Lung (tissue), 12 donors: ENCODE measurements around the gene CFAP61. TPM values are rescaled to one million over a fixed set of nuclear protein-coding genes. Genes with fewer than 3 reads are reported as not detected.

Source experiments
- ATAC-seq: fragments of 200-7000 bp; cut with Tn5 transposase; one replicate; pipeline ENCODE4 v1.9.1; 2020; ENCODE audit warnings: moderate number of reproducible peaks; ENCODE audit not compliant: insufficient read depth, low FRiP score
- DNase-seq, 3 donors: peaks; one replicate each; pipeline ENCODE4 v3.0.0-alpha.2; 2013 to 2017
- H3K27ac ChIP-seq, 2 donors: one replicate each; pipeline ENCODE4 v1.5.1; 2013; ENCODE audit warnings: mild to moderate bottlenecking in 2 of 2, moderate library complexity in 2 of 2, control low read depth in 1 of 2, inconsistent platforms in 1 of 2, low read depth in 1 of 2, low read length in 1 of 2
- H3K27me3 ChIP-seq, 3 donors: one replicate each; pipeline ENCODE4 v1.5.1; 2013; ENCODE audit warnings: low read length in 2 of 3; ENCODE audit not compliant: control insufficient read depth in 3 of 3, insufficient read depth in 3 of 3
- H3K36me3 ChIP-seq, 4 donors: one replicate each; pipeline ENCODE4 v1.5.1; 2013; ENCODE audit warnings: low read length in 4 of 4, mild to moderate bottlenecking in 1 of 4, moderate library complexity in 1 of 4; ENCODE audit not compliant: control insufficient read depth in 4 of 4, insufficient read depth in 4 of 4
- H3K4me1 ChIP-seq, 5 donors: one replicate each; pipeline ENCODE4 v1.5.1; 2013; ENCODE audit warnings: low read length in 5 of 5, mild to moderate bottlenecking in 2 of 5, moderate library complexity in 1 of 5; ENCODE audit not compliant: control insufficient read depth in 5 of 5, insufficient read depth in 5 of 5
- H3K4me3 ChIP-seq: one replicate; pipeline ENCODE4 v1.5.1; 2013; ENCODE audit warnings: mild to moderate bottlenecking, control low read depth, moderate library complexity
- H3K9ac ChIP-seq, 2 donors: one replicate each; pipeline ENCODE4 v1.5.1; 2013; ENCODE audit warnings: low read length in 2 of 2, control low read depth in 1 of 2; ENCODE audit not compliant: insufficient read depth in 1 of 2
- H3K9me3 ChIP-seq, 4 donors: one replicate each; pipeline ENCODE4 v1.5.1; 2013; ENCODE audit warnings: low read length in 3 of 4, mild to moderate bottlenecking in 1 of 4, moderate library complexity in 1 of 4; ENCODE audit not compliant: control insufficient read depth in 4 of 4, insufficient read depth in 3 of 4
- CTCF ChIP-seq: IDR thresholded peaks from 2 replicates; pipeline ENCODE4 v1.5.1; 2012; ENCODE audit warnings: mild to moderate bottlenecking; ENCODE audit errors: control extremely low read depth, extremely low read depth
- WGBS, 2 donors: extraction: QIAGEN DNeasy Blood & Tissue Kit; methylation state at CpG; one replicate each; pipeline ENCODE4 v1.1.7; 2013; 5-methylcytosine and 5-hydroxymethylcytosine counted together
- polyA plus RNA-seq, 2 donors: library from polyadenylated mRNA; stranded (reverse); fragments of 200-250 nt; gene quantifications; one replicate each; pipeline ENCODE4 v1.2.1, GENCODE V29; 2013
- total RNA-seq, 2 donors: library from RNA; depleted of rRNA in 1 of 2; stranded (reverse); fragments of >200 nt in 1 of 2; gene quantifications; one replicate each; pipeline ENCODE4 v1.2.1, GENCODE V29; 2014 to 2021
- donor health status: control.
- donor health status: control.
- donor health status: Bipolar disorder and iron deficiency.
- donor health status: healthy.
- donor health status: DM: yes; HTN: yes; CAD: no.

CFAP61 gene
- total and polyA plus RNA-seq, 4 donors: 2.0 to 15.4 (median 6.5) TPM

GRCh38 chr20:20331156-20331555 is 278.8 kb downstream of the CFAP61 start:
- peaks cover 0 to 4% (median 2%) of the 10 kb centered on the region in 4 donors for H3K9me3 ChIP-seq
- H3K4me3 ChIP-seq: no peak overlapping the region
- no peaks in the 10 kb centered on the region for H3K4me1 ChIP-seq
- no peak overlapping the region for H3K27ac ChIP-seq
- H3K9ac ChIP-seq: no peak overlapping the region
- 30 to 43% methylated on average over 1 of the region's 1 CpG for WGBS, 2 donors
- no peak for ATAC-seq
- TF ChIP-seq CTCF: no peak
- DNase-seq: no peak
- peaks cover 0 to 2% (median 0%) of the 10 kb centered on the region in 3 donors for H3K27me3 ChIP-seq
- H3K36me3 ChIP-seq: no peaks in the 10 kb centered on the region

GRCh38 chr20:20331817-20332216 is 279.5 kb downstream of the CFAP61 start:
- Histone ChIP-seq H3K27me3 (peaks cover 0 to 2% (median 0%) of the 10 kb centered on the region in 3 donors), H3K36me3 (no peaks in the 10 kb centered on the region), H3K4me1 (no peaks in the 10 kb centered on the region), H3K27ac (no peak overlapping the region), H3K9ac (no peak overlapping the region), H3K9me3 (peaks cover 0 to 4% (median 2%) of the 10 kb centered on the region in 4 donors), H3K4me3 (no peak overlapping the region)
- DNase-seq (no peak), ATAC-seq (no peak)
- TF ChIP-seq CTCF: no peak
- WGBS, 2 donors: 57 to 80% methylated on average over 2 of the region's 2 CpGs

GRCh38 chr20:20333866-20334265 is 281.5 kb downstream of the CFAP61 start:
- peaks cover 0 to 6% (median 2%) of the 10 kb centered on the region in 4 donors for H3K9me3 ChIP-seq
- DNase-seq: no peak
- WGBS, 2 donors: 48 to 60% methylated on average over 6 of the region's 6 CpGs

More at GRCh38 chr20:20333866-20334265, 281.5 kb downstream of the CFAP61 start:
- no peaks in the 10 kb centered on the region for H3K27me3 ChIP-seq
- H3K27ac ChIP-seq: no peak overlapping the region
- no peak overlapping the region for H3K4me3 ChIP-seq
- no peak for TF ChIP-seq CTCF
- no peak overlapping the region for H3K9ac ChIP-seq
- no peak for ATAC-seq
- no peaks in the 10 kb centered on the region for H3K4me1 ChIP-seq
- H3K36me3 ChIP-seq: no peaks in the 10 kb centered on the region
